RWPE2 (cell line): Measurements from ENCODE around the gene CDC7.

Experiments used
- ATAC-seq: fragments of 200-7000 bp; cut with Tn5 transposase; 3 replicates; pipeline ENCODE4 v1.9.1; 2021; ENCODE audit warnings: low read depth
- DNase-seq: peaks from one replicate; pipeline ENCODE4 v3.0.0-alpha.2; 2020; ENCODE audit warnings: low spot score
- H3K27ac ChIP-seq: fragments of 450-650 bp; 2 replicates; pipeline ENCODE4 v1.5.1; 2017; ENCODE audit warnings: mild to moderate bottlenecking; ENCODE audit not compliant: poor library complexity, severe bottlenecking
- H3K27me3 ChIP-seq: fragments of 250-450 bp; sonication (Bioruptor Pico); 2 replicates; pipeline ENCODE4 v1.5.1; 2021; ENCODE audit warnings: mild to moderate bottlenecking, moderate library complexity; ENCODE audit not compliant: insufficient read depth, poor library complexity, severe bottlenecking
- H3K36me3 ChIP-seq: fragments of 250-450 bp; sonication (Bioruptor Pico); 2 replicates; pipeline ENCODE4 v1.5.1; 2020; ENCODE audit warnings: low read depth, mild to moderate bottlenecking, moderate library complexity
- H3K4me1 ChIP-seq: fragments of 250-450 bp; sonication (Bioruptor Pico); 2 replicates; pipeline ENCODE4 v1.5.1; 2021; ENCODE audit warnings: mild to moderate bottlenecking, moderate library complexity; ENCODE audit not compliant: insufficient read depth, poor library complexity, severe bottlenecking
- H3K4me3 ChIP-seq: fragments of 250-450 bp; sonication (Bioruptor Pico); 2 replicates; pipeline ENCODE4 v1.5.1; 2021; ENCODE audit warnings: mild to moderate bottlenecking, moderate library complexity; ENCODE audit not compliant: severe bottlenecking
- H3K9me3 ChIP-seq: fragments of 250-450 bp; sonication (Bioruptor Pico); 2 replicates; pipeline ENCODE4 v1.5.1; 2021; ENCODE audit warnings: mild to moderate bottlenecking, moderate library complexity; ENCODE audit not compliant: severe bottlenecking
- TF ChIP-seq, protein P1 (sequence below): fragments of 450-650 bp; IDR thresholded peaks from one replicate; pipeline ENCODE4 v1.5.1; 2017; ENCODE audit warnings: mild to moderate bottlenecking, moderate library complexity; ENCODE audit not compliant: poor library complexity, severe bottlenecking

Gene CDC7

GRCh38 chr1:91567583-91567982, 66.9 kb downstream of the CDC7 start:
- DNase-seq (no peak), ATAC-seq (no peak)
- TF ChIP-seq, protein P1, sequence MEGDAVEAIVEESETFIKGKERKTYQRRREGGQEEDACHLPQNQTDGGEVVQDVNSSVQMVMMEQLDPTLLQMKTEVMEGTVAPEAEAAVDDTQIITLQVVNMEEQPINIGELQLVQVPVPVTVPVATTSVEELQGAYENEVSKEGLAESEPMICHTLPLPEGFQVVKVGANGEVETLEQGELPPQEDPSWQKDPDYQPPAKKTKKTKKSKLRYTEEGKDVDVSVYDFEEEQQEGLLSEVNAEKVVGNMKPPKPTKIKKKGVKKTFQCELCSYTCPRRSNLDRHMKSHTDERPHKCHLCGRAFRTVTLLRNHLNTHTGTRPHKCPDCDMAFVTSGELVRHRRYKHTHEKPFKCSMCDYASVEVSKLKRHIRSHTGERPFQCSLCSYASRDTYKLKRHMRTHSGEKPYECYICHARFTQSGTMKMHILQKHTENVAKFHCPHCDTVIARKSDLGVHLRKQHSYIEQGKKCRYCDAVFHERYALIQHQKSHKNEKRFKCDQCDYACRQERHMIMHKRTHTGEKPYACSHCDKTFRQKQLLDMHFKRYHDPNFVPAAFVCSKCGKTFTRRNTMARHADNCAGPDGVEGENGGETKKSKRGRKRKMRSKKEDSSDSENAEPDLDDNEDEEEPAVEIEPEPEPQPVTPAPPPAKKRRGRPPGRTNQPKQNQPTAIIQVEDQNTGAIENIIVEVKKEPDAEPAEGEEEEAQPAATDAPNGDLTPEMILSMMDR, result no peak
- no peak overlapping the region for H3K4me3 ChIP-seq
- no peaks in the 10 kb centered on the region for H3K27me3 ChIP-seq
- H3K27ac ChIP-seq, result no peak overlapping the region
- peaks cover 9% of the 10 kb centered on the region for H3K4me1 ChIP-seq
- no peaks in the 10 kb centered on the region for H3K36me3 ChIP-seq
- H3K9me3 ChIP-seq, result peaks cover 1% of the 10 kb centered on the region

GRCh38 chr1:91568261-91568660, 67.6 kb downstream of the CDC7 start:
- TF ChIP-seq, protein P1, result no peak
- H3K27ac ChIP-seq, result no peak overlapping the region

GRCh38 chr1:91569411-91570119, 68.9 kb downstream of the CDC7 start:
- Histone ChIP-seq H3K4me1 (peaks cover 9% of the 10 kb centered on the region), H3K27ac (peak overlapping the region; percentile 58), H3K9me3 (no peaks in the 10 kb centered on the region), H3K36me3 (no peaks in the 10 kb centered on the region), H3K4me3 (no peak overlapping the region), H3K27me3 (no peaks in the 10 kb centered on the region)
- TF ChIP-seq, protein P1, result no peak
- DNase-seq (peak; percentile 68), ATAC-seq (peak; percentile 97)

More at GRCh38 chr1:91568261-91568660, 67.6 kb downstream of the CDC7 start:
- ATAC-seq (no peak), DNase-seq (no peak)
- Histone ChIP-seq H3K4me3 (no peak overlapping the region), H3K4me1 (peaks cover 9% of the 10 kb centered on the region), H3K36me3 (no peaks in the 10 kb centered on the region), H3K27me3 (no peaks in the 10 kb centered on the region), H3K9me3 (peaks cover 1% of the 10 kb centered on the region)

DNA sequence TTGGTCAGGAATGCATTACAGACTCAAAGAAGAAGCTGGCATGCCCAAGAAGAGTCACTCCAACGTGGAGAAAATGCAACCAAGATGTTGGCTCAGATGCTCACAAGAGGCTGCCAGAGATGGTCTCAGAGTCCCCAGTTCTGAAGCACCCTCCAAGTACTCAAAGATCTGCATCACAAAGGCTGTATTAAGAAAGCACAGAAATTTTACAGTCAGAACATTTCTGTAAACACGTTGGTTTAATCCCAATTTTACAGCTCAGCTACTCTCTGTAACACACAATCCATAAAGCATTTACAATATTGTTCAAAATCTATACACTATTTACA, 69.4 kb downstream of the CDC7 start:
- TF ChIP-seq, protein P1, result no peak
- Histone ChIP-seq H3K4me3 (no peak overlapping the region), H3K4me1 (peaks cover 9% of the 10 kb centered on the region), H3K9me3 (no peaks in the 10 kb centered on the region), H3K27me3 (no peaks in the 10 kb centered on the region), H3K27ac (peak overlapping the region; percentile 58), H3K36me3 (no peaks in the 10 kb centered on the region)
- DNase-seq (no peak), ATAC-seq (no peak)

GRCh38 chr1:91572044-91572443, 71.4 kb downstream of the CDC7 start:
- TF ChIP-seq, protein P1, result no peak
- ATAC-seq (no peak), DNase-seq (no peak)
- H3K27ac ChIP-seq, result no peak overlapping the region
- H3K4me3 ChIP-seq, result no peak overlapping the region
- H3K36me3 ChIP-seq, result no peaks in the 10 kb centered on the region
- H3K27me3 ChIP-seq, result no peaks in the 10 kb centered on the region
- H3K9me3 ChIP-seq, result no peaks in the 10 kb centered on the region
- H3K4me1 ChIP-seq, result peaks cover 9% of the 10 kb centered on the region
